ENCODE data around the gene LRRC56.

Gene LRRC56

GRCh38 chr11:536841-537621, at the start of gene LRRC56:
Gene LRRC56 (plus strand): TSS chr11:537527. CDS start chr11:540685, 3,158 bp downstream.
- peak within 1 kb of the TSS; percentile 97 for H3K27ac Mint-ChIP-seq
- peaks cover 41% of the 10 kb centered on the region for H3K4me1 Mint-ChIP-seq
- no peaks in the 10 kb centered on the region for H3K9me3 Mint-ChIP-seq
- H3K4me3 Mint-ChIP-seq = peak within 1 kb of the TSS; percentile 97
- peaks cover 6% of the 10 kb centered on the region for H3K36me3 Mint-ChIP-seq
- no peaks in the 10 kb centered on the region for H3K27me3 Mint-ChIP-seq
- peak; percentile 67 for ATAC-seq

GRCh38 chr11:487571-488021, 49.7 kb upstream of the LRRC56 start:
- H3K36me3 Mint-ChIP-seq = peaks cover 34% of the 10 kb centered on the region

GRCh38 chr11:488062-488461, 49.3 kb upstream of the LRRC56 start:
- H3K9me3 Mint-ChIP-seq = no peaks in the 10 kb centered on the region
- H3K4me1 Mint-ChIP-seq = peaks cover 13% of the 10 kb centered on the region
- no peak overlapping the region for H3K27ac Mint-ChIP-seq
- H3K27me3 Mint-ChIP-seq = no peaks in the 10 kb centered on the region
- no peak overlapping the region for H3K4me3 Mint-ChIP-seq
- peaks cover 38% of the 10 kb centered on the region for H3K36me3 Mint-ChIP-seq
- no peak for ATAC-seq

More at GRCh38 chr11:487571-488021, 49.7 kb upstream of the LRRC56 start:
- no peak for ATAC-seq
- no peaks in the 10 kb centered on the region for H3K27me3 Mint-ChIP-seq
- peaks cover 8% of the 10 kb centered on the region for H3K4me1 Mint-ChIP-seq
- H3K4me3 Mint-ChIP-seq = no peak overlapping the region
- no peaks in the 10 kb centered on the region for H3K9me3 Mint-ChIP-seq
- no peak overlapping the region for H3K27ac Mint-ChIP-seq

- ATAC-seq = no peak
- peaks cover 39% of the 10 kb centered on the region for H3K36me3 Mint-ChIP-seq
- no peak overlapping the region for H3K4me3 Mint-ChIP-seq
These were observed 48.7 kb upstream of the LRRC56 start for GRCh38 chr11:488579-488978.

GRCh38 chr11:488992-489391, 48.3 kb upstream of the LRRC56 start:
- H3K27me3 Mint-ChIP-seq = no peaks in the 10 kb centered on the region
- no peak overlapping the region for H3K4me3 Mint-ChIP-seq
- peaks cover 14% of the 10 kb centered on the region for H3K4me1 Mint-ChIP-seq
- peaks cover 39% of the 10 kb centered on the region for H3K36me3 Mint-ChIP-seq
- no peaks in the 10 kb centered on the region for H3K9me3 Mint-ChIP-seq
- no peak overlapping the region for H3K27ac Mint-ChIP-seq
- no peak for ATAC-seq

More at GRCh38 chr11:488579-488978, 48.7 kb upstream of the LRRC56 start:
- Mint-ChIP-seq H3K4me1 (peaks cover 14% of the 10 kb centered on the region), H3K27ac (no peak overlapping the region), H3K9me3 (no peaks in the 10 kb centered on the region), H3K27me3 (no peaks in the 10 kb centered on the region)

- Mint-ChIP-seq H3K9me3 (no peaks in the 10 kb centered on the region), H3K27ac (no peak overlapping the region), H3K4me3 (no peak overlapping the region), H3K4me1 (peaks cover 14% of the 10 kb centered on the region), H3K36me3 (peaks cover 39% of the 10 kb centered on the region), H3K27me3 (no peaks in the 10 kb centered on the region)
- ATAC-seq = no peak
These were observed 47.6 kb upstream of the LRRC56 start for GRCh38 chr11:489610-490185.

- Mint-ChIP-seq H3K36me3 (peaks cover 45% of the 10 kb centered on the region), H3K9me3 (no peaks in the 10 kb centered on the region), H3K4me3 (no peak overlapping the region), H3K27me3 (no peaks in the 10 kb centered on the region), H3K27ac (no peak overlapping the region), H3K4me1 (peaks cover 14% of the 10 kb centered on the region)
- peak; percentile 2 for ATAC-seq
These were observed 47.0 kb upstream of the LRRC56 start for GRCh38 chr11:490186-490929.

GRCh38 chr11:490930-491260, 46.4 kb upstream of the LRRC56 start:
- Mint-ChIP-seq H3K27ac (no peak overlapping the region), H3K4me3 (no peak overlapping the region), H3K4me1 (peaks cover 18% of the 10 kb centered on the region), H3K9me3 (no peaks in the 10 kb centered on the region), H3K27me3 (no peaks in the 10 kb centered on the region), H3K36me3 (peaks cover 51% of the 10 kb centered on the region)
- ATAC-seq = no peak

GRCh38 chr11:491358-491757, 46.0 kb upstream of the LRRC56 start:
- H3K36me3 Mint-ChIP-seq = peaks cover 53% of the 10 kb centered on the region
- H3K9me3 Mint-ChIP-seq = no peaks in the 10 kb centered on the region
- H3K27ac Mint-ChIP-seq = no peak overlapping the region
- no peak for ATAC-seq
- no peak overlapping the region for H3K4me3 Mint-ChIP-seq
- no peaks in the 10 kb centered on the region for H3K27me3 Mint-ChIP-seq
- peaks cover 21% of the 10 kb centered on the region for H3K4me1 Mint-ChIP-seq

GRCh38 chr11:492427-493226, 44.7 kb upstream of the LRRC56 start:
- peaks cover 65% of the 10 kb centered on the region for H3K36me3 Mint-ChIP-seq
- no peaks in the 10 kb centered on the region for H3K27me3 Mint-ChIP-seq
- H3K9me3 Mint-ChIP-seq = no peaks in the 10 kb centered on the region
- peak overlapping the region; percentile 40 for H3K27ac Mint-ChIP-seq
- peaks cover 28% of the 10 kb centered on the region for H3K4me1 Mint-ChIP-seq
- ATAC-seq = peak; percentile 29
- no peak overlapping the region for H3K4me3 Mint-ChIP-seq

- peaks cover 29% of the 10 kb centered on the region for H3K4me1 Mint-ChIP-seq
- no peak for ATAC-seq
- peaks cover 75% of the 10 kb centered on the region for H3K36me3 Mint-ChIP-seq
- no peak overlapping the region for H3K4me3 Mint-ChIP-seq
- H3K9me3 Mint-ChIP-seq = no peaks in the 10 kb centered on the region
- H3K27me3 Mint-ChIP-seq = no peaks in the 10 kb centered on the region
- H3K27ac Mint-ChIP-seq = no peak overlapping the region
These were observed 42.4 kb upstream of the LRRC56 start for GRCh38 chr11:494761-495536.

- no peaks in the 10 kb centered on the region for H3K9me3 Mint-ChIP-seq
- H3K4me3 Mint-ChIP-seq = no peak overlapping the region
- H3K4me1 Mint-ChIP-seq = peaks cover 33% of the 10 kb centered on the region
- H3K27ac Mint-ChIP-seq = no peak overlapping the region
- H3K36me3 Mint-ChIP-seq = peaks cover 75% of the 10 kb centered on the region
- H3K27me3 Mint-ChIP-seq = no peaks in the 10 kb centered on the region
- ATAC-seq = no peak
These were observed 41.8 kb upstream of the LRRC56 start for GRCh38 chr11:495537-495931.

- peak overlapping the region; percentile 22 for H3K27ac Mint-ChIP-seq
- H3K4me3 Mint-ChIP-seq = no peak overlapping the region
- ATAC-seq = no peak
- peaks cover 46% of the 10 kb centered on the region for H3K4me1 Mint-ChIP-seq
- H3K36me3 Mint-ChIP-seq = peaks cover 77% of the 10 kb centered on the region
- H3K27me3 Mint-ChIP-seq = no peaks in the 10 kb centered on the region
- no peaks in the 10 kb centered on the region for H3K9me3 Mint-ChIP-seq
These were observed 40.3 kb upstream of the LRRC56 start for GRCh38 chr11:496834-497564.
